Measurements from ENCODE around the gene ADCK1. TPM values are rescaled to one million over a fixed set of nuclear protein-coding genes. Genes with fewer than 3 reads are reported as not detected.

ADCK1 gene
- total and polyA plus RNA-seq, 9 of the 15 experiments (the other 6 are each of a cell fraction or from before 2014, with no cell fraction given): 2.8 to 8.9 (median 4.3) TPM

DNA sequence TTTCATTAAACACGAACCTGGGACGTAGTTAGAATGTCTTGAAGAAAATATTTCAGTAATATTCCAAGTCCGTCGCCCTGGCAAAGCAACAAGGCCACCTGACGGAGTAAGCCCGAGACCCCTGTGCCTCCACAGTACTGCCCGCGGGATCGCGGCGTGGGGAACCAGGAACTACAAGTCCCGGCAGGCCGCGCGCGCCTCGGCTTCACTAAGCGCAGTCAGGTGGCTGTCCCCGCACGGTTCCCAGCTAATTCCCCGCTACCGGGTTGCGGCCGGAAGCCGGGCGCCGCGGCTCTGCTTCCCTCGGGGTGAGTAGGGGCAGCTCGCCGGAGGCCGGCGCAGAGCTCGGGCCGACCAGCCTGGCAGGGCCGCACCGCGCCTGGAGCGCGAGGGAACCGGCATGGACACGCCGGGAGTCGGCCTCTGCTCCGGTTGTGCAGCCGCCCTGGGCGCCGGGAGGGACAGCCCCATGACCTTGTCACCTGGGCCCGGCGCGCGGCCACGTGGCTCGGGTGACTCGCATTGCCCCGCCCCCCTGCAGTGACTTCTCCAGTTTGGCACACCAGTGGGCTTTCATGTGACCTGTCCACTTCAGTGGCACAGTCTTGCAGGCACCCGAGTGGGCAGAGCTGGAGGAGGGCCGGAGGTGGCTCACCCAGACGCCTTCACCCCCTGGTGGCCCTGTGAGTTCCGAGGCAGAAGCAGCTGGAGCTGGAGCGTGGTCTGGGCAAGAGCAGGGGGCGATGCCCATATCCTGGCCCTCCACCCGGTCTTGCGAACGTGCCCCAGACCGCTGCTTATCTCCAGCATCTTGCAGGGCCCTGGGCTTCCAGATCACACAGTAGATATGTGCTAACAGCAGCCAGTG is at the start of gene ADCK1 (continued):
- TF ChIP-seq CREB1 (IDR thresholded peaks at IDR 0.05): 0 out of 2 replicates have a peak, but pooled peaks have one; percentile 36
- TF ChIP-seq CREB1 (CRISPR knock-in tag; IDR thresholded peaks at IDR 0.05): no peak
- no peak for TF ChIP-seq SRSF3 (IDR thresholded peaks at IDR 0.05; ENCODE audit: insufficient read depth, low read length)
- 0 out of 2 replicates have a peak, but pooled peaks have one; percentile 6 for TF ChIP-seq EGR1 (conservative IDR thresholded peaks at IDR 0.05)
- TF ChIP-seq SAP30 (IDR thresholded peaks at IDR 0.05; ENCODE audit: borderline replicate concordance, insufficient read depth, low read depth, low read length, poor library complexity, severe bottlenecking): peak; percentile 94
- TF ChIP-seq EP300 (IDR thresholded peaks at IDR 0.05; ENCODE audit: low read length): no peak
- TF ChIP-seq ILK (tag; IDR thresholded peaks at IDR 0.05; ENCODE audit: borderline replicate concordance, low read depth): no peak
- TF ChIP-seq JUND (IDR thresholded peaks at IDR 0.05; ENCODE audit: borderline replicate concordance, low read depth, low read length): 0 out of 2 replicates have a peak, but pooled peaks have one; percentile 18
- TF ChIP-seq JUND (tag; IDR thresholded peaks at IDR 0.05; ENCODE audit: borderline replicate concordance, low read depth, low read length): 0 out of 3 replicates have a peak, but pooled peaks have one; percentile 48
- TF ChIP-seq HDAC6 (IDR thresholded peaks at IDR 0.05; ENCODE audit: low read depth, low read length): no peak
- TF ChIP-seq POLR2G (IDR thresholded peaks at IDR 0.05; ENCODE audit: low read depth, low read length): peak; percentile 94
- TF ChIP-seq, protein P1, sequence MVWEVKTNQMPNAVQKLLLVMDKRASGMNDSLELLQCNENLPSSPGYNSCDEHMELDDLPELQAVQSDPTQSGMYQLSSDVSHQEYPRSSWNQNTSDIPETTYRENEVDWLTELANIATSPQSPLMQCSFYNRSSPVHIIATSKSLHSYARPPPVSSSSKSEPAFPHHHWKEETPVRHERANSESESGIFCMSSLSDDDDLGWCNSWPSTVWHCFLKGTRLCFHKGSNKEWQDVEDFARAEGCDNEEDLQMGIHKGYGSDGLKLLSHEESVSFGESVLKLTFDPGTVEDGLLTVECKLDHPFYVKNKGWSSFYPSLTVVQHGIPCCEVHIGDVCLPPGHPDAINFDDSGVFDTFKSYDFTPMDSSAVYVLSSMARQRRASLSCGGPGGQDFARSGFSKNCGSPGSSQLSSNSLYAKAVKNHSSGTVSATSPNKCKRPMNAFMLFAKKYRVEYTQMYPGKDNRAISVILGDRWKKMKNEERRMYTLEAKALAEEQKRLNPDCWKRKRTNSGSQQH (CRISPR knock-in tag; IDR thresholded peaks at IDR 0.05): no peak
- no peak for TF ChIP-seq HDAC8 (tag; IDR thresholded peaks at IDR 0.05)
- no peak for TF ChIP-seq PHF21A (IDR thresholded peaks at IDR 0.05; ENCODE audit: borderline replicate concordance, low read depth)
- TF ChIP-seq ZNF253 (CRISPR knock-in tag; conservative IDR thresholded peaks at IDR 0.05): no peak
- peak; percentile 91 for TF ChIP-seq HCFC1 (IDR thresholded peaks at IDR 0.05; ENCODE audit: low read depth, low read length)
- no peak for TF ChIP-seq PPARD (CRISPR knock-in tag; IDR thresholded peaks at IDR 0.05)
- TF ChIP-seq, protein P2, sequence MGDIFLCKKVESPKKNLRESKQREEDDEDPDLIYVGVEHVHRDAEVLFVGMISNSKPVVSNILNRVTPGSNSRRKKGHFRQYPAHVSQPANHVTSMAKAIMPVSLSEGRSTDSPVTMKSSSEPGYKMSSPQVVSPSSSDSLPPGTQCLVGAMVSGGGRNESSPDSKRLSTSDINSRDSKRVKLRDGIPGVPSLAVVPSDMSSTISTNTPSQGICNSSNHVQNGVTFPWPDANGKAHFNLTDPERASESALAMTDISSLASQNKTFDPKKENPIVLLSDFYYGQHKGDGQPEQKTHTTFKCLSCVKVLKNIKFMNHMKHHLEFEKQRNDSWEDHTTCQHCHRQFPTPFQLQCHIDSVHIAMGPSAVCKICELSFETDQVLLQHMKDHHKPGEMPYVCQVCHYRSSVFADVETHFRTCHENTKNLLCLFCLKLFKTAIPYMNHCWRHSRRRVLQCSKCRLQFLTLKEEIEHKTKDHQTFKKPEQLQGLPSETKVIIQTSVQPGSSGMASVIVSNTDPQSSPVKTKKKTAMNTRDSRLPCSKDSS (IDR thresholded peaks at IDR 0.05; ENCODE audit: low read depth, partially characterized antibody): no peak
- TF ChIP-seq ZNF143 (CRISPR knock-in tag; IDR thresholded peaks at IDR 0.05): peak; percentile 91
- no peak for TF ChIP-seq SMAD2 (IDR thresholded peaks at IDR 0.05; ENCODE audit: low read depth, low read length)
- peak in 1 of 2 experiments; percentile 88; a peak in 2 of 4 replicates for TF ChIP-seq TEAD1 (CRISPR knock-in tag; IDR thresholded peaks at IDR 0.05)
- no peak for TF ChIP-seq ZNF668 (CRISPR knock-in tag; IDR thresholded peaks at IDR 0.05)
- TF ChIP-seq ETS2 (tag; IDR thresholded peaks at IDR 0.05; ENCODE audit: borderline replicate concordance, poor library complexity, severe bottlenecking): no peak
- TF ChIP-seq KLF10 (CRISPR knock-in tag; IDR thresholded peaks at IDR 0.05): no peak
- TF ChIP-seq PHB2 (IDR thresholded peaks at IDR 0.05; ENCODE audit: low read depth): no peak
- TF ChIP-seq HNRNPL (IDR thresholded peaks at IDR 0.05; ENCODE audit: low read depth, low read length): no peak
- no peak for TF ChIP-seq IFI16 (CRISPR knock-in tag; IDR thresholded peaks at IDR 0.05)

Measured in K562 (cell line).